Measurements from ENCODE around the gene IFITM1.
"Not testable (repeated sequence)": the region's sequence is repeated elsewhere in the genome, so short reads cannot be mapped to it uniquely, and the experiment has no call there.

Gene IFITM1

GRCh38 chr11:350033-350722, 36.3 kb downstream of the IFITM1 start:
- DNase-seq = not testable (repeated sequence)

DNA sequence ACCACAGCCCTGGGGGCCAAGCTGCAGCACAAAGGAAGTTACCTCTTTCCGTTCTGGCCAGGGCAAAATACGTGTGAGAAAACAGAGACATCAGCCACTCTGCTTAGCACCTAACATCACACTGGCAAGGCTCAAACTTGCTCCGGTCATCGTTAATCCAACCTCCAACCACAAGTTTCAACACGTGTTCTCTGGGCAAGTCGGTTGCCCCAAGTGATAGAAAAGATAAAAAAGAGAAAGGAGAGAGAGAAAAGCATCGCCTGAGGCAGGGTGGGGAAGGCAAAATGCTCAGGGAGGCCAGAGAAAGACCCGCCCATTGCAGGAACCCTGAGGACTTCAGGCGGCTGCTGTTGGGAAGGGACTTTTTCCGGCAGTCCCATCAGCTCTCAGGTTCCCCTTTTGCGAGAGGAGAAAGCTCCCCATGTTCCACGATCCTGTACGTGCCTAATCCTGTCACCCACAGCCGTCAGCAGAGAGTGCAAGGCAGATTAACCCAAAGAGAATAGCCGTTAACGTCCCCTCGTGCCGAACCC, 36.9 kb downstream of the IFITM1 start:
- DNase-seq = no peak

- no peak for DNase-seq
Observed at GRCh38 chr11:351411-351810, 37.6 kb downstream of the IFITM1 start.

DNA sequence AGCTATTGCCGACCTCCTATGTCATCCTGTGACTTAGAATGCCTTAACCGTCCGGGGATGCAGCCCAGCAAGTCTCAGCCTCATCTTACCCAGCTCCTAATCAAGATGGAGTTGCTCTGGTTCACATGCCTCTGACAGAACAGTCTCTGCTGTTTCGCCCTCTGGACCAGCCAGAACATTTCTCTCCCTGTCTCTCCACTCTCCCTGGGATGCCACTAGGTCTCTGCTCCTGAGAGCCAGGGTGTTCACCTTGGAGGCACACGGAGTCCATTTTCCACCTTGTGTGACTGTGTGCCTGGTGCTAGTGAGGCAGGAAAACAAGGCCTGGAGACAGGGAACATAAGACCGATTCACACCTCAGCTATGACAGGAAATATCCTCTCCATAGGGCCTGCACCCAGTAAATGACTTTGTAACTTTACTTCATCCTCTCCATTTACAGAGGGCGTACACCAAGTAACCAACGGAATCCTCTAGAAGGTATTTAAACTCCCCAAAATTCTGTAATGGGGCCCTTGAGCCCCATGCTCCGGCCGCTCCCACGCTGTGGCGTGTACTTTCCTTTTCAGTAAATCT, 38.7 kb downstream of the IFITM1 start:
- DNase-seq = no peak

DNA sequence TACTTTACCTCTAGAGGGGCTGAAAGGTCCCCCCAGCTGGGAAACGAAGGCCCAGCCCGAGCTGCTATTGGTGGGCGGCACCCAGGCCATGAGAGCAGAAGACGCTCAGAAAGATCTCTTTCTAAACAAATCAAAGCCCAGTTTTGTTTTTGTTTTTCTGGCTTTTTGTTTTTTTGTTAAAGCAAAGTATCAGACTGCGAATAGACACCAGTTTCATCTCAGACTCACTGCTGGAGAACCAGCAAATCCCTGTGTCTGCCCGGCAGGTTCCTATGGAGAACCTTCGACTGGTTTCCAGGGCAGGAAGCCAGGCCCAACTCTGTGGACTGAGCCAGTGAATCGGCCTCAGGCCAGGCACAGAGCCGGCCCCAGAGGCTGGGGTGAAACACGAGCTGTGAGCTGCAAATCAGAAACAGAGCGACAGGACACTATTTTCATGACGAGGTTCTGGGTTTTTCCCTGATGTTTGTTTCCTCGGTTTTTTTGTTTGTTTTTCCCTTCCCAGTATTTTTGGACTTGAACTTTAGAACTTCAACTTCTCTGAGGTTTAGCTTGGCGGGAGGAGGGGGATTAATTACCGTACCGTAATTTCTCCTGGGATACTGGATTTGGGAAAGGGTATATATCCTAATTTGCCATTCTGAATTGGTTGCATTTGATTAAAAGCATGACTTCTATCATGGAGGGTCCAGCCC, 39.5 kb downstream of the IFITM1 start:
- DNase-seq = no peak

- DNase-seq = no peak
Observed at GRCh38 chr11:355581-356458, 42.0 kb downstream of the IFITM1 start.

- DNase-seq = no peak
Observed at GRCh38 chr11:356610-357009, 42.8 kb downstream of the IFITM1 start.

DNA sequence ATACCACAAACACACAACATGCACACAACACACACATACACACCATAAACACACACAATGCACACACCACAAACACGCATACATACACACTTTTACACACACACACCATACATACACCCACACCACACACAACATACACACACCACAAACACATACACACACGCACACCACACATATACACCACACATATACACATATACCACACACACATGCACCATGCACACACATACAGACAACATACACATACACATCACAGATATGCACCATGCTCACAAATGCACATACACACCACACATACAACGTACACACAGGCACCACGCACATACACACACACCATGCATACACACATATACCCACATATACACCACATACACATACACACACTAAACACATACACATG, 43.7 kb downstream of the IFITM1 start:
- DNase-seq = no peak

GRCh38 chr11:358129-358800, 44.4 kb downstream of the IFITM1 start:
- DNase-seq = no peak

- peak; percentile 32 for DNase-seq
Observed at GRCh38 chr11:359181-359714, 45.4 kb downstream of the IFITM1 start.

GRCh38 chr11:360326-361280, 46.8 kb downstream of the IFITM1 start:
- DNase-seq = no peak

DNA sequence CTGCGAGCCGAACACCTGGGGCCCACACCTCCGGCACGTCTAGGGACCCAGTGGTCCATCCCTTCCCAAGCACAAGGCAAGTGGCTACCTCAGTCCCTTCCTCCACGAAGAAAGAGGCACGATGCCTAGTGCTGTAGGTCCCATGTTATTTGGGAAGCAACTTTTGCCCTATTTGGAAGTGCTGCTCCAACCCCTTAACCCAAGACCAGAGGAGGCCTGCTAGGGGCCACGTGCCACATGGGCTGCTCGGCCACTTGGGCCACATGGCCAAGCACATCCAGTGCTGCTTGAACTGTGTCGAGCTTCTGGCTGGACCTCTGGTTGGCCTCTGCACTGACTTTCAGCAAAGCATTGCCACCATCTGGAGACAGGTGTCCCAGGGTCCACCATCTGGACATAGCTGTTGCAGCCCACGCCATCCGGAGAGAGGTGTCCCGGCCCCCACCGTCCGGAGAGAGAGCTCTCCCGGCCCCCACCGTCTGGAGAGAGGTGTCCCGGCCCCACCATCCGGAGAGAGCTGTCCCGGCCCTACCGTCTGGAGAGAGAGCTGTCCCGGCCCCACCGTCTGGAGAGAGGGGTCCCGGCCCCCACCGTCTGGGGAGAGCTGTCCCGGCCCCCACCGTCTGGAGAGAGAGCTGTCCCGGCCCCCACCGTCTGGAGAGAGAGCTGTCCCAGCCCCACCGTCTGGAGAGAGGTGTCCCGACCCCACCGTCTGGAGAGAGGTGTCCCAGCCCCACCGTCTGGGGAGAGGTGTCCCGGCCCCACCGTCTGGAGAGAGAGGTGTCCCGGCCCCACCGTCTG, 49.0 kb downstream of the IFITM1 start:
- DNase-seq = no peak

- DNase-seq = not testable (repeated sequence)
Observed at GRCh38 chr11:363443-363805, 49.6 kb downstream of the IFITM1 start.

DNA sequence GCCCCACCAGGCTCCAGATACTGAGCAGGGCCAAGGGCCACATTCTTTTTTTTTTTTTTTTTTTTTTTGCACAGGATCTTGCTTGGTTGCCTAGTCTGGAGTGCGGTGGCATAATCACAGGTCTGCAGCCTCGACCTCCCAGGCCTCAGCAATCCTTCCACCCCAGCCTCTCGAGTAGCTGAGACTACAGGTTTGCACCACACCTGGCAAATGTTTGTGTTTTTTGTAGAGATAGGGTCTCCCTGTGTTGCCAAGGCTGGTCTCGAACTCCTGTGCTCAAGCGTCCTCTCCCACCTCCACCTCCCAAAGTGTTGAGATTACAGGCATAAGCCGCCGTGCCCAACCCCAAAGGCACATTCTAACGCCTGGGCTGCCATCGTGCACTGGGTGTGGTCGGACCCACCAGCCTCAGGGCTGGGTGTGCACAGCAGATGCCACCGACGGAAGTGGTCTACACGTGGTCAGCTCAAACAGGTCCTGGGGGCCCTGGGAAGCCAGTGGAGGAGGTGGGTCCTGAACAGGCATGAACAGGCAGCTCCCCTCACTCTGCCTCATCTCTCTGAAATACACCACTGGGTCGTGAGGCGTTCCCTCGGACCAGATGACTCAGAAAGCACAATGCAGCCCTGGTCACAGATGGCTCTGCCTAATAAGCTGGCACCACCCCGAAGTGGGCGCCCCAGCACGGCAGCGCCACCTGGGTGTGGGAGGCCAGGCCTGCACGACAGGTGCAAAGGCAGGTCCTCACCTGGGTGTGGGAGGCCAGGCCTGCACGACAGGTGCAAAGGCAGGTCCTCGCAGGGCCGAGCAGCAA, 50.3 kb downstream of the IFITM1 start:
- DNase-seq = peak; percentile 32

Measured in NK-92 treated with Interleukin-12 subunit alpha and Interleukin-12 subunit beta, amount 100 ng/mL, for 24 hours (cell line).